Nephron progenitor cell (in vitro differentiated cells): ENCODE data around the gene ENOX2.

Experiments used
- DNase-seq: peaks from one replicate; pipeline ENCODE4 v3.0.0; 2021
- H3K27ac Mint-ChIP-seq: 2 replicates; pipeline ENCODE4 v1.8.0; 2021; ENCODE audit warnings: mild to moderate bottlenecking, moderate library complexity, mixed read lengths
- H3K27me3 Mint-ChIP-seq: 2 replicates; pipeline ENCODE4 v1.8.0; 2021; ENCODE audit warnings: mild to moderate bottlenecking, low read depth, mixed read lengths; ENCODE audit not compliant: poor library complexity
- H3K36me3 Mint-ChIP-seq: 2 replicates; pipeline ENCODE4 v1.8.0; 2021; ENCODE audit warnings: low read depth, mixed read lengths
- H3K4me1 Mint-ChIP-seq: 2 replicates; pipeline ENCODE4 v1.8.0; 2021; ENCODE audit warnings: mixed read lengths
- H3K4me3 Mint-ChIP-seq: 2 replicates; pipeline ENCODE4 v1.8.0; 2021; ENCODE audit warnings: mild to moderate bottlenecking, moderate library complexity, mixed read lengths
- H3K9me3 Mint-ChIP-seq: 2 replicates; pipeline ENCODE4 v1.8.0; 2021; ENCODE audit warnings: mild to moderate bottlenecking, moderate library complexity, mixed read lengths
- CTCF ChIP-seq: fragments of 200-600 bp; sonication (generic); IDR thresholded peaks from 2 replicates; pipeline ENCODE4 v1.5.0; 2021; ENCODE audit warnings: antibody characterized with exemption

ENOX2 gene

DNA sequence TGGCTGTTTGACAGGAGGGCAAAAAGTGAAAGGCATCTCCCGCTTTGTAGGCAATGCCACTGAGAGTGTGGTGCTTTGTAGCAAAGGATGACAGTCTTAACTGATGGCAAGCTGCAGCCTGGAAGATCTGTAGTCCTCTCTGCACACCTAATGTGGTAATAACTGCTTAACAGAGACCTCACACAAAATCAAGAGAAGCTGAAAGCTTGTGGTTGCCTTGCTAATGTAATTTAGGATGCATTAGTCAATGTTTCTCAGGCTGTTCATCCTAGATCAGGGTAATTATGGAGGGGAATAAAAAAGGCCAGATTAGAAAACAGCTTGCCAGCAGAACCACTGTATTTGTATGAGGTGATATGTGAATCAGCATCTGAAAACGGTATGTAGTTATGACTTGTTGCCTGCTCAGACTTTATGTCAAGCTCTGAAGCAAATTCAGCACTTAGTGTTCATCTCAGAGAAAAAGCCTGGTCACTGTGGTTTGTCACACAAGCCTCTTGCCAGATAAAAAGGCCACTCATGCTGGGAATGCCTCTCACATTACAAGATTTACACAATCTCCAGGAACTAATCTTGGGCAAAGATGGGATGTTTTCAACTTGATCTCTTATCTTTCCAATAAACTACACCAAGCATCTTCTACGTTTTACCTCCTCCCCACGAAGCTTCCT is 130.8 kb downstream of the ENOX2 start:
- peaks cover 12% of the 10 kb centered on the region for H3K36me3 Mint-ChIP-seq
- H3K4me3 Mint-ChIP-seq: no peak overlapping the region
- H3K27me3 Mint-ChIP-seq: no peaks in the 10 kb centered on the region
- no peak for TF ChIP-seq CTCF
- DNase-seq: no peak
- peaks cover 74% of the 10 kb centered on the region for H3K4me1 Mint-ChIP-seq
- H3K9me3 Mint-ChIP-seq: no peaks in the 10 kb centered on the region
- H3K27ac Mint-ChIP-seq: peak overlapping the region; percentile 44

DNA sequence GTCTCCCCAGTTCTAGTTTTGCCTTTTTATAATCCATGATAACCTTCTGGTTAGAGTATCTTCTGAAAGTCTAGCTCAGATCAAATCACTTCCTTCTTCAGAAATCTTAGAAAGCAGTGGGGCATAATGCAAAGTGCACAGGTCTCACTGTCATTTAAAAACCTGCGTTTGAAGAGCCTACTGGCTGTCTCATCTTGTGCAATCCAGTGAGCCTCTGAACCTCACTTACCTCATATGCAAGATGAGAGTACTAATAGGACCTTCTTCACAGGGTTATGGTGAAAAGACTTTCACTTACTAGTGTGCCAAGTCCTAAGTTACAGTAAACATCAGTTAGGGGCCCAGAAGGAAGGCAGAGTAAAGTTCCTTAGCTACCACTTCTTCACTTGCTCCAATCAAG is 131.4 kb downstream of the ENOX2 start:
- H3K36me3 Mint-ChIP-seq: peaks cover 9% of the 10 kb centered on the region
- H3K4me1 Mint-ChIP-seq: peaks cover 79% of the 10 kb centered on the region
- no peaks in the 10 kb centered on the region for H3K27me3 Mint-ChIP-seq
- no peak for DNase-seq
- no peak for TF ChIP-seq CTCF
- no peak overlapping the region for H3K4me3 Mint-ChIP-seq
- H3K27ac Mint-ChIP-seq: no peak overlapping the region
- H3K9me3 Mint-ChIP-seq: no peaks in the 10 kb centered on the region

DNA sequence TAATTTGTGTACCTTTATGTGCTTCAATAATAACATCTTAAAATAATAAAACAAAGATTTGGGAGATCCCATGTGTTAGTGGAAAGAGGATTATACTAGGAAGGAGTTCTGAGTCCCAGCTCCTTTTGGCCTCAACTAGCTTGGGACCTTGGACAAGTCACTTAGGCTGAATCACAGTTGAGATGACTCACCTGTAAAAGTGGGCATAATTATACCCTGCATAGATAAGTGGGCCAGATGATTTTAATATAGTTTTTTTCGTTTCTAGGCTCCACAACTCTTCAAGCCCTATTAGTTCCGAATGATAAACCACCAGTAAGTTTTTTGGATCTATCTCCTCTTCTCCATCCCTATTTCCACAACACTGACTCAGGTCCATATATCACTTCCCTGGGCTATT is 131.8 kb downstream of the ENOX2 start:
- Mint-ChIP-seq H3K4me1 (peaks cover 77% of the 10 kb centered on the region), H3K9me3 (no peaks in the 10 kb centered on the region), H3K27me3 (no peaks in the 10 kb centered on the region), H3K4me3 (no peak overlapping the region), H3K36me3 (peaks cover 5% of the 10 kb centered on the region), H3K27ac (no peak overlapping the region)
- TF ChIP-seq CTCF: no peak
- no peak for DNase-seq

DNA sequence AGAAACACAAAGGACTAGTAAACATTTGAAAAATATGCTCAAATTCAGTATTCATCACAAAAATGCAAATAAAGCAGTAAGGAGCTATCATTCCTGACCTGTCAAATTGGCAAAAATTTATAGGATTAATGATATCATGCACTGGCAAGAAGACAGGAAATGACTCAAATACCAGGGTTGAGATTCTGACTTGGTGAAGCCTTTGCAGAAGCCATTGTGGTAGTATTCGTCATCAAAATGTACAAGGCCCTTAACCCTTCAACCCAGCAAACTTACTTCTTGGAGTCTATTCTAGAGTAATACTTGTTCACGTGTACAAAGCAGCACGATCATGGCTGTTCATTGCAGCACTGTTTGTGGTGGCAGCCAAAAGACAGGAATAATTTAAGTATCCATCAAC is 132.4 kb downstream of the ENOX2 start:
- Mint-ChIP-seq H3K9me3 (no peaks in the 10 kb centered on the region), H3K27ac (no peak overlapping the region), H3K4me3 (no peak overlapping the region), H3K36me3 (no peaks in the 10 kb centered on the region), H3K4me1 (peaks cover 71% of the 10 kb centered on the region), H3K27me3 (no peaks in the 10 kb centered on the region)
- TF ChIP-seq CTCF: no peak
- DNase-seq: no peak

GRCh38 chrX:130769835-130770234 is 133.2 kb downstream of the ENOX2 start:
- no peak for TF ChIP-seq CTCF
- Mint-ChIP-seq H3K4me3 (no peak overlapping the region), H3K27ac (no peak overlapping the region), H3K27me3 (no peaks in the 10 kb centered on the region), H3K4me1 (peaks cover 67% of the 10 kb centered on the region), H3K36me3 (no peaks in the 10 kb centered on the region), H3K9me3 (no peaks in the 10 kb centered on the region)
- no peak for DNase-seq

GRCh38 chrX:130758072-130758471 is 144.9 kb downstream of the ENOX2 start:
- Mint-ChIP-seq H3K36me3 (peaks cover 20% of the 10 kb centered on the region), H3K27me3 (no peaks in the 10 kb centered on the region), H3K27ac (no peak overlapping the region), H3K4me3 (no peak overlapping the region), H3K9me3 (peaks cover 16% of the 10 kb centered on the region), H3K4me1 (no peaks in the 10 kb centered on the region)
- DNase-seq: no peak
- TF ChIP-seq CTCF: no peak
